ENCODE results near the gene RNF212B.
A peak's percentile ranks its signal among the peaks of the same experiment; 100 is the strongest.

The RNF212B gene

DNA sequence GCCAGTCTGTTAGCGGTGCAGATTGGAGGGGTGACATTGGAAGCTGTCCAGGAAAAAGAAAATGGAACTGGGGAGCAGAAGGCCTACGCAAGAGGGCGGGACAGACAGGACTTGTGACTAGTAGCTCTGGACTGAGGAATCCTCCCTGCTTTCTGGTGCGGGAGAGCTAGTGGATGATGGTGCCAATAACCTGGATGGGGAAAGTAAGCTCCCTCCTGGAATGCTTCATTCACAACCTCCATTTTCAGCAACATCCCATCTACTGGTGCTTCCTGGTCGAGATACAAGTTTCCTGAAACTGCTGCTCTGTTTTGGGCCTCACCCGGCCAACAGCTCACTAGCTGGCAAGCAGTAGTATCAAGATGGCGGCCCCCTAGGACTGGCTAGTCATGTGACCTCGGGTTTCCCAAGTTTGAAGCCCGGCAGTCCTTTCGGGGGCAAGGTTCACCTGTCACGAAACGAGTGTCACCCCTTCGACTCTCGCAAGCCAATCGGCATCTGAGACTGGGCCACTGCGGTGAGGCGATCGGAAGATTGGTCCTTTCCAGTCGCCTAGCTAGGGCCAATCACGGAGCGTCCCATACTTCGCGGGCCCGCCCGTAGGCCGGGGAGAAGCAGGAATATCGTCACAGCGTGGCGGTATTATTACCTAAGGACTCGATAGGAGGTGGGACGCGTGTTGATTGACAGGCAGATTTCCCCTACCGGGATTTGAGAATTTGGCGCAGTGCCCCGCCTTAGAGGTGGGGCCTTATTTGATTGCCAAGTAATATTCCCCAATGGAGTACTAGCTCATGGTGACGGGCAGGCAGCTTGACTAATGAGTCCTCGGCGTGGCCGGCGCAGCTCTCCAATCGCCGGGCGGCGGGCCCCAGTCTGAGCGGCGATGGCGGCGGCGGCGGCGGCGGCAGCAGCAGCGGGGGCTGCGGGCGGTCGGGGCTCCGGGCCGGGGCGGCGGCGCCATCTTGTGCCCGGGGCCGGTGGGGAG, 83.1 kb downstream of the RNF212B start, which contains the start of gene PABPN1:
Gene PABPN1 (plus strand): TSS at position 874 of the 988 bp plus-strand sequence. CDS start 13 bp downstream, at position 887.
- DNase-seq (ENCODE audit: low read depth in 2 of 2): peak; percentile 95 to 98

DNA sequence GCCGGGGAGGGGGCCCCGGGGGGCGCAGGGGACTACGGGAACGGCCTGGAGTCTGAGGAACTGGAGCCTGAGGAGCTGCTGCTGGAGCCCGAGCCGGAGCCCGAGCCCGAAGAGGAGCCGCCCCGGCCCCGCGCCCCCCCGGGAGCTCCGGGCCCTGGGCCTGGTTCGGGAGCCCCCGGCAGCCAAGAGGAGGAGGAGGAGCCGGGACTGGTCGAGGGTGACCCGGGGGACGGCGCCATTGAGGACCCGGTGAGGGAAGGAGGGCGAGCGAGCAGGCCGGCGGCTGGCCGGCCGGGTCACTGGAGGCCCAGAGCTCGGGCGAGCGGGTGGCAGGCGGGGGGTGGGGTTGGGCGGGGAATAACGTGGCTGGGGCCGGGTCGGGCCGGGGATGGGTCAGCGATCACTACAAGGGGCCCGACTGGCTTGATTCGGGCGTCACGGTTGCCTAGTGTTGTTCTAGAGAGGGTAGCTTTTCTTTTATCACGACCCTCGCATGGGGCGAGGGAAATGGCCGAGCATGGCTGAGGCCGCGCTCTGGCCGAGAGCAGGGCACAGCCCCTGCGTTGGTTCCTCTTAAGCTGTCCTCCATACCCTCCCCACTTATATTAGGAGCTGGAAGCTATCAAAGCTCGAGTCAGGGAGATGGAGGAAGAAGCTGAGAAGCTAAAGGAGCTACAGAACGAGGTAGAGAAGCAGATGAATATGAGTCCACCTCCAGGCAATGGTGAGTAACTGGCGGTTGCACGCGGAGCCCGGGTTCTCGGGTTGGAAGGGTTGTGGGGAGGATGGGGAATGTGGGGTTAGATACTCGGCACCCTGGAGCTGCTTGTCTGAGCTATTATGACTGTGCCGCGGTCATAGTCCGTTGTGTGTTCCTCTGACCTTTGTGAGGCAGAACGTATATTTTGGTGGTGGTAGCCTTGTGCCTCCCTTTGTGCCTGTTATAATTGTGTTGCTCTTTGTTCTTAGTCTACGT, 84.1 kb downstream of the RNF212B start:
- peak; percentile 56 to 66 for DNase-seq (ENCODE audit: low read depth in 2 of 2)
